AG10803 (cell line): ENCODE data around the gene ENTREP3.
A peak's percentile ranks its signal among the peaks of the same experiment; 100 is the strongest.
"Not testable (repeated sequence)": the region's sequence is repeated elsewhere in the genome, so short reads cannot be mapped to it uniquely, and the experiment has no call there.

Experiments used
- DNase-seq: peaks from one replicate; pipeline ENCODE4 v3.0.0; 2010; ENCODE audit warnings: low read depth
- H3K4me3 ChIP-seq: 2 replicates; pipeline ENCODE4 v1.5.1; 2011; ENCODE audit warnings: mild to moderate bottlenecking, low read length, control low read depth
- TF ChIP-seq, protein P1 (sequence below): conservative IDR thresholded peaks from 2 replicates; pipeline ENCODE4 v1.5.1; 2011; ENCODE audit warnings: mild to moderate bottlenecking, low read length, control low read depth, inconsistent platforms

ENTREP3 gene

GRCh38 chr1:155250633-155251449, 4.4 kb downstream of the ENTREP3 start:
- peak; percentile 87 for DNase-seq
- no peak overlapping the region for H3K4me3 ChIP-seq
- TF ChIP-seq, protein P1, sequence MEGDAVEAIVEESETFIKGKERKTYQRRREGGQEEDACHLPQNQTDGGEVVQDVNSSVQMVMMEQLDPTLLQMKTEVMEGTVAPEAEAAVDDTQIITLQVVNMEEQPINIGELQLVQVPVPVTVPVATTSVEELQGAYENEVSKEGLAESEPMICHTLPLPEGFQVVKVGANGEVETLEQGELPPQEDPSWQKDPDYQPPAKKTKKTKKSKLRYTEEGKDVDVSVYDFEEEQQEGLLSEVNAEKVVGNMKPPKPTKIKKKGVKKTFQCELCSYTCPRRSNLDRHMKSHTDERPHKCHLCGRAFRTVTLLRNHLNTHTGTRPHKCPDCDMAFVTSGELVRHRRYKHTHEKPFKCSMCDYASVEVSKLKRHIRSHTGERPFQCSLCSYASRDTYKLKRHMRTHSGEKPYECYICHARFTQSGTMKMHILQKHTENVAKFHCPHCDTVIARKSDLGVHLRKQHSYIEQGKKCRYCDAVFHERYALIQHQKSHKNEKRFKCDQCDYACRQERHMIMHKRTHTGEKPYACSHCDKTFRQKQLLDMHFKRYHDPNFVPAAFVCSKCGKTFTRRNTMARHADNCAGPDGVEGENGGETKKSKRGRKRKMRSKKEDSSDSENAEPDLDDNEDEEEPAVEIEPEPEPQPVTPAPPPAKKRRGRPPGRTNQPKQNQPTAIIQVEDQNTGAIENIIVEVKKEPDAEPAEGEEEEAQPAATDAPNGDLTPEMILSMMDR: peak; percentile 99

- TF ChIP-seq, protein P1: no peak
- DNase-seq: no peak
- H3K4me3 ChIP-seq: no peak overlapping the region
Measured at GRCh38 chr1:155250246-155250632, 5.0 kb downstream of the ENTREP3 start.

DNA sequence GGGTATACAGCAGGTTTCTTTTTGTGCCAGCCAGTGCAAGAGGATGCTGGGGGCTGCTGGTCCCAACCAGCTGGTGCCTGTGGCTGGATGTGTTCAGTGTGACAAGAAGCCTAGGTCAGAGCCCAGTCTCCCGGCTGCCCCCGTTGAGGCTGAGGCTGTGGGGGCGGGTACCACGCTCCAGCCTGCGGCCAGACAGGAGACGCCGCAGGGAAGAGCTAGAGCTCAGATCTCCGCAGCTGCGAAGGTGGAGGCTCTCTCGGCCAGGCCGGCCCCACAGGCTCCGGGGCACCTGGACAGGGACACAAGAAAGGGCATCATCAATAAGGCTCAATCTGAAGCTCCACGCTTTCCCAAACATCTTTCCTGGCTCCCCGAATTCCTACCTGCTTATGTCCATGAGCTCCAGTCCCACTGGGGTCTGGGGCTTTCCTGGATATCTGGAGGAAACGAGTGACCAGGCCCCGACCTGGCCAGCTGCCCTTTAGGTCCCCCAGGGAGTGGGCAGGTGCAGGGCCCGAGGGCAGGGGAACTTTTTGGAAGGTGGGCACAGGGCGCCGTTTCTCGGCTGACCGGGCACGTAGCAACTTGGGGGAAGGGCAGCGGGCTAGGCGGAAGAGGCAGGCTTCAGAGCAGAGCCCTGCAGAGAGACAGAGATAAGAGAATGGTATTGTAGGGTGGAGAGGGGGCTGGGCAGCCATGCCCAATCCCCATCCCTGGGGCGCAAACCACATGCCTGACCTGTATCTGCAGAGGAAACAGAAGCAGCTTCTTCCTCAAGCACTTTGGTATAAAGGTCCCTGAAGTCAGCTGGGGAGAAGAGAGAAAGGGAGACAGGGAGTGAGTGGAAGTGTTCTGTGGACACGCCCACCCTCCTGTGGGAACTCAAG, 7.4 kb downstream of the ENTREP3 start:
- TF ChIP-seq, protein P1: no peak
- no peak overlapping the region for H3K4me3 ChIP-seq
- DNase-seq: no peak

DNA sequence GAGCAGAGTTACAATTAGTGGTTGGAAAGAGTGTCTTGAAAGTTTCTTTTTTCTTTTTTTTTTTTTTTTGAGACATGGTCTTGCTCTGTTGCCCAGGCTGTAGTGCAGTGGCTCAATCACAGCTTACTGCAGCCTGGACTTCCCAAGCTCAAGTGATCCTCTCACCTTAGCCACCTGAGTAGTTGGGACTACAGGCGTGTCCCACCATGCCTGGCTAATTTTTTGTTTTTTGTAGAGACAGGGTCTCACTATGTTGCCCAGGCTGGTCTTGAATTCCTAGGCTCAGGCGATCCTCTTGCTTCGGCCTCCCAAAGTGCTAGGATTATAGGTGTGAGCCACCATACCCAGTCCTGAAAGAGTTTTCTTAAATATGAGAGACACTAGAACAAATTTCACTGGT, 8.5 kb downstream of the ENTREP3 start:
- H3K4me3 ChIP-seq, DNase-seq: not testable (repeated sequence)

DNA sequence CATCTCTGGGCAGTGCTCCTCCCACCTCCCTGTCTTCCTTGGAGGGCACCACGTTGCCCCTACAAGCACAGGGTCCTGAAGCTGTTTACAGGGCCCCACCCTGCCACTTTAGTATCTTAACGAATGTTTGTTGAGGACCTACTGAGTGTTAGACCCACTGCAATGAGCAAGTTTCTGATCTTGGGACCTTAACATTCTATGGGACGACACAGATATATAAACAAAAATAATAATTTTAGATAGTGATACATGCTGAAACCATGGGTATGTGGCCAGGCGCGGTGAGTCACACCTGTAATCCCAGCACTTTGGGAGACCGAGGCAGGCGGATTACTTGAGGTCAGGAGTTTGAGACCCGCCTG, 10.1 kb downstream of the ENTREP3 start:
- peak overlapping the region; percentile 75 for H3K4me3 ChIP-seq
- TF ChIP-seq, protein P1: no peak
- no peak for DNase-seq

DNA sequence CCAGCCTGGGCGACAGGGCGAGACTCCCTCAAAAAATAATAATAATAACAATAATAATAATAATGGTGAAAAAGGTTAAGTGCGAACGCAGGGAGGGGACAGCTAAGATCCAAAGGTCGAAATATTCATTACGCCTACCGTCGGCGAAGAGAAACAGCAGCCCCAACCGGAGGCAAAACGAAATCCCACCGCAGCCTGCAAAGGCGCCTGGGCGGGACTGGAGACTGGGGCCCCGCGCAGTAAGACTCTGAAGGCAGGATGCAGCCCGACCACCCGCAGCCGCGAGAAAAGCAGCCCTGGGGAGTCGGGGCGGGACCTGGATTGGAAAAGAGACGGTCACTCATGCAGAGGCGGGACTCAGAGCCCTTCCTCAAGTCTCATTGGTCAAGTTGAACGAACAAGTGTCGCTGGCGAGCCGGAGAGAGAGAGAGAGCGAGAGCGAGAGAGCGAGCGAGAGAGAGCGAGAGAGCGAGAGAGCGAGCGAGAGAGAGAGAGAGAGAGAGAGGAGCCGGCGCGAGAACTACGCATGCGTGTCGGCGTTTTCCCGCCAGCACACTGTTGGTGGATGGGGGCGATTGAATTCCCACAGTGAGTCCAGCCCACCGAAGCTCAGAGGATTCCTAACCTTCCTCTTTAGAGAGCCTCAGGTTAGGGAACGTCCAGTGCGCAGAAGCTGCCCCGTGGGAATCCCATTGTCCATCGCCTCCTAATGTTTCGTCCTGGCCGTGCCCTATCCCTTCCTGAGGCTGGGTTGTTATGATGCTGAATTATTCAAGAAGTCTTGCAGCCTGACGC, 10.7 kb downstream of the ENTREP3 start:
- TF ChIP-seq, protein P1: peak; percentile 25
- peak overlapping the region; percentile 75 for H3K4me3 ChIP-seq
- DNase-seq: peak; percentile 100

DNA sequence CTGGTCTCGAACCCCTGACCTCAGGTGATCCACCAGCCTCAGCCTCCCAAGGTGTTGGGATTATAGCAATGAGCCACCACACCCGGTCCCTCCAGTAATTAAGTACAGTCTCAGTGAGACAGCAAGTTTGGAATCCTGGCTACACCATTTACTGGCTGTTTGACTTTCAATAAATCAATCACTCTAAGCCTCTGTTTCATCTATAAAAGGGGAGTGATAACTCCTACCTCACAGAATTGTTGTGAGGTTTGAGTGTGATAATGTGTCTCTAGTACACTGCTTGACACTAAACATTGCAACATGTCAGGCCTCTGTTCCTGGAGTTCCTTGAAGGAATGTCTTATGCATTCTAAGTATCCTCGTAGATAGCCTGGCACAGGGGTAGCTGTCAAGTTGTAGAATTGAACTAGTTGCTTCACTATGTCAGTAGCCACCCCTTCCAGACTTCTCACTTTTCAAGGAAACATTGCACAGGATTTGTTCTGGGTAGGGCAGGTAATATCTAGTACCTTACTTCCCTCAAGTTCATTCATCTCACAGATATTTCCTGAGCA, 12.4 kb downstream of the ENTREP3 start:
- H3K4me3 ChIP-seq: peak overlapping the region; percentile 75
- TF ChIP-seq, protein P1: no peak
- DNase-seq: no peak
